HG03354 (cell line): ENCODE data around the gene DLG3.

Experiments used
- ATAC-seq: cut with Tn5 transposase; IDR thresholded peaks from one replicate; pipeline ENCODE4 v1.9.1; 2021; ENCODE audit warnings: mild to moderate bottlenecking; ENCODE audit not compliant: unreplicated experiment, poor library complexity, severe bottlenecking

DLG3 gene

GRCh38 chrX:70470850-70471289 lies 26.2 kb downstream of the DLG3 start:
- peak; percentile 83 for ATAC-seq

DNA sequence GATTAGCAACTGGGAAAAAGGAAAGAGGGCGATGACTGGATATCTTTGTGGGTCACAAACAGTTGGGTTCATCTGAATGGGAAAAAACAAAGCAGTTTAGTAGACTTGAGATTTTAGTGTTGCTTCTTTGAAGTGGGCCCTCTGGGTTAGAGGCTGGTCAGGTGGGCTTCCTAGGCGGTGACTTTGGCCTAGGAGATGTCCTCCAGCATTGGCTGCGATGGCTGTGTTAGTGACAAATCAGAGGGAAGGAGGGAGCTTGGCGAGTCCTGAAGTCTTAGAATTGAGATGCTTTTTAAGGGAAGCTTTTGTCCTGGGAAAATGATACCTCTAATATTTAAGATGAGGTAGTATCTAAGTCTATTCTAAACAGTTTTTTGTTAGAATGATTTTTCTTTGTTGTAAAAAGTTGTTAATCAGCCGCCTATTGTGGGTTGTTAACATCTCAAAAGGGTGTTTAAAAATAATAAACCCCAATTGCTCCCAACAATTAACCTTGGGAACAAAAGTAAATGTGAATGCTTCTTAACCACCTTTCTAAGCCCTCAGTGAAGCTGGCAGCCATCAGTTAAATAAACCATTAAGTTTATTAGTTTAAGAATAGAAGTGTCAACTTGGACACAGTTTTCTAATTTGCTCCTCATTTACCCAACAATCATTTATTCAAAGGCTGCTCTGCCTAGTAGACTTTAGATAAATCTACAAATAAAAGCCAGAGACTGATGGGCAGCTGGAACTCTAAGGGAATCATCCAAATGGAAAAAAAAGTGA lies 31.7 kb downstream of the DLG3 start:
- no peak for ATAC-seq

DNA sequence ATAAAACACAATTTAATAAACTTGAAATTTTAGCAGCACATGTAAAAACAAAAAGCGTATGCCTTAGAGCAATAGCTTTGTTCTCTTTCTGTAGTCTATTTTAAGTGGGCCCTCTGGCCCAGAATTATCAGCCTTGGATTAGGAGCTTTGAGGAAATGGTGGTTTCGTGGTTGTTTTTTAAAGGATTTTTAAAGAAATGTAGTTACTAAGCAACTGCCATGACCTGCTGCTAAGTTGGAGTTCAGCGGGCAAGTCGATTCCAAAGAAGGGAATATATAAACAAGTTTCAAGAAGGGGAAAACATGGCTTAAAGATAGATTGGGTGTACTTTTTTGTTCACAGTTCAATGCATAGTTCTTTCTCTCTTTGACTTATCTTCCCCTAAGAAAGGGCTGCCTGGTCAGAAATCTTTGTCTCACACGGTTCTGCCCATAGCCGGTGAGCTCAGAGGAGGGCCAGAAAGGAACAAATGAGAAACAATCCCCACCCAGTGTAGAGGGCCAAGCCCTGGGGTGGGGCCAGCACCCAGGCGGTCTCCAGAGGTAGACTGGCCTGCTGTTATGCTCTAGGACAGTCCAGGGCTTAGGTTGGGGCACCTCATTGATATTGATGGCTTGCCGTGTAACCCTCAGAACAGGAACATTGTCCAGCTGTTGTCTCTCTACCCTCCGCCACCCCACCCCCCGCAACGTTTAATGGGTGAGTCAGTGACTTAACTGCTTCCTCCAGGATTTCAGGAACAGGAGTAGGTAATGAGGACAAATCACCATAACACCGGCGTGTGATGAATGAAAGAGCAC lies 32.5 kb downstream of the DLG3 start:
- ATAC-seq = no peak

GRCh38 chrX:70477734-70478075 lies 33.1 kb downstream of the DLG3 start:
- ATAC-seq = no peak

GRCh38 chrX:70478526-70479245 lies 34.1 kb downstream of the DLG3 start:
- no peak for ATAC-seq

DNA sequence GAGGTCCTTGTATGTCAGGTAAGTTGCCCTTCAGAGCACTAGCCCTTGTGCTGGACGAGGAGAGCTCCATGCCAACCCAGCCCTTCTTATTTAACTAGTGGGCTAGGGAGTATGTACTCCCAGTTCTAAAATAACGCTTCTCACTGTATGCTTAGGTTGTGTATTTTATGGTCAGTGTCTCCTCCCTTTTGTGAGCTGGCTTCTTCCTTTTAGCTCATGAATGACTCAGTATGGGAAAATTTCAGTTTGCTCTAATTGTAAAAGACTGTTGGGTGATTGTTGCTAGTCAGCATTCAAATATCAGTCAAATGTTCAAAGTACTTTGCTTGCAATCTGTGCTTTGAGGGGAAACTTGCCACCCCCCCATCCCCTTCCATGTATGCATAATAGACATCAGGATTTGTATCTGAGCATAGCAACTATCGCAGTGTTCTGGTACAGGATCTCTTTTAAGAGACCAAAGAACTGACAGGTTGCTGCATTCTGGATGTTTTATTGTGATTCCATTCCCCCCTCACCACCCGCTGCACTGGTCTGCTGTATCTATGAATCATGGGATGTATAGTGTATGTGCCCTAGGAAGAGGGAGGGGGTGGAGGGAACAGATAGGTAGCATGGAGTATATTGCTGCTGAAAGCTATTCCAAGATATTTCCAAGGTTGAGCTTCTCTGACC lies 34.7 kb downstream of the DLG3 start:
- ATAC-seq = no peak

DNA sequence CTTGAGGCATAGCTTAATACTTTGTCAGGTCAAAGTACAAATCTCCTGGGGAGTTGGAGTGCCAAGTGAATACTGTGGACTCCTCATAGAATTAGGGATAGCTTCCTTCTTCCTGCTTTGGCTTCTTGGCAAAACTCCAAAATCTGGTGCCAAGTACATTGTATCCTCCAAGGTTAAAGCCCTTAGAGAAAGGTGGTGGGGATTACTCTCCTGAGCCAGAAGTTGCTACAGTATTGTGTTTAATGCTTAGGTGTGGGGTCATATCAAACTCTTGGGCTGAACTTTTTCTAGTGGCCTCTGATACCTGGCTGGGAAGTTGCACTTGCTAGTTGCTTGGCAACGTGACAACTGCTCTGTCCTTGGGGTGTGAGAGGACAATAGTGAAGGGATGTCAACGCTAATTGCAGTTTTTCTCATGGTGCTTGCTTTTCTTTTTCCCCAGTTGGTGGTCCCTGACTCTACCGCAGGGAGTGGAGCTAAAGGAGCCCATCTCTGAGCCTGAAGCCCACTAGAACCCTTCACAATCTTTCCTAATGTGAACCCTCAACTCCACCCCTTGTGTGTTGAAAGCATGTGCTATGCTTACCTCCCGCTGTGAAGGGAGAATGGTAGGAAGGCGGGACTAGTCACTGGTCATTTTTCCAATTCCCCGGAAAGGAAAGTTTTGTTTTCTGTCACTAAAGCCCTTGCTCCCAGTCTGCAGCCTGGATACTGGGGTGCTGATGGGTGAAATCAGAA lies 35.5 kb downstream of the DLG3 start:
- ATAC-seq = no peak

GRCh38 chrX:70480660-70481018 lies 36.0 kb downstream of the DLG3 start:
- no peak for ATAC-seq

DNA sequence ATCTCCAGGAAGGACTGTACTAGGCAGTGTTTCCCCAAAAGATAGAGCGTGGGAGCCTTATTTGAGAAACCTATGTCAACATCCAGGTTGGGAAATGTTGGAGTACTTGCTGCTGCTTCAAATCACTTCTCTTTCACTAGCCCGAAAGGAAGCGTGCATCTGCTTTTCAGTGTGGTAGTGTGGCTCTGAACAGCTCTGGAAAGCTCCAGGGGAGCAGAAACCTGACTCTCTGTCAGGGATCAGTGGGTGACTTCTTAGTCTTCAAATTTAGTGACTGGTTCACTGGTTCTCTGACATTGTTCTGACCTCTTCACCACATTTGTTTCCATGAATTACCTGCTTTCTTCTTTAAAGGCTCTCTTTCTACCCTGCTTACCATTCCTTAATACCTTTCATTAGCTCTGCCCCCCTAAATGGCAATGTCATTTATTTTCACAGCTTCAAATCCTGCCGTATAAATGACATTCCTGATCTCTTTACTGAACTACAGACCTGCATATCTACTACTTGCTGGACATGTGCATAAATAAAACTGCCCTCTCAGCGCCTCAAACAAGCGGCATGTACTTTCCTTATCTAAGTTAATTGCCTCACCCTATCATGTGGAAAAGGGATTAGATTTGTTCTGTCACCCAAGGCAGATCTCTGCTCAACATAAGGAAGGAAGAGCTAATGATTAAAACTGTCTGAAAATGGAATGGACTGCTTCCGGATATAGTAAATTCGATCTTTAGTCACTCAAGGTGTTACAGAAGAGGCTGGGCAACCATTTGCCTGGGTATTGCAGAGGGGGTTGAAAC lies 37.0 kb downstream of the DLG3 start:
- ATAC-seq = no peak

DNA sequence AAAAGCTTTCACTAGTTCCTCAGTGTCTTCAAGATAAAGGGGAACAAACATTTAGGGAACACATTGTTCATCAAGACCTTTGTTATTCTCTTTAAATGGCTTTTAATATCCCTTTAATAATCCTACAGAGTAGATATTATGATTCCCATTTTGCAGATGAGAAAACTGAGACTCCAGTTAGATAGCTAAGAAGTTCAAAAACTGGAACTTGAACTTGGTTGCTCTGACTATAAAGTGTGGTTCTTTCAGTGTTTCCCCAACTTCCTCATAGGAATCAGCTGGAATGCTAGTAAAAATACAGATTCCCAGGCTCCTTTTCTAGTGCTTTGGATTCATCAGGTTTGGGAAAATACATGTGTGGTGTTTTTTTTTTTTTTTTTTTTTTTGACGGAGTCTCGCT lies 37.7 kb downstream of the DLG3 start:
- ATAC-seq = no peak

DNA sequence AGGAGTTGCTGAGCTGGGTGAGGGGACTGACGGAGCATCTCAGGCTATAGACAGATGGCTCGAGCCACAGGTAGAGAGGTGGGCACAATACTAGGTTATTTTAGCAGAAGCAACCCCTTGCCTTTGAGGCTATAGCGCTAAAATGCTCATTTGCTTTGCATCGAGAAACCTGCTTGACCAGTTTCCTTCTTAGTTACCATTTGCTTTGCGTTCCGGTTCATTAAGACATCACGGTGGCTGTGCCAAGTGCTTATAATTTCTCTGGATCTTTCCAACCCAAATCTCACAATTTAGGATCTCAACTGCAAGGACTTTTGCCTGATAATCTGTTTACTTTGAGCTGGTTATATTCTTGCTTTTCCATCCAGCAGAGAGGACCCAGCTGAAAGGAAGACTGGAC lies 40.8 kb downstream of the DLG3 start:
- no peak for ATAC-seq

DNA sequence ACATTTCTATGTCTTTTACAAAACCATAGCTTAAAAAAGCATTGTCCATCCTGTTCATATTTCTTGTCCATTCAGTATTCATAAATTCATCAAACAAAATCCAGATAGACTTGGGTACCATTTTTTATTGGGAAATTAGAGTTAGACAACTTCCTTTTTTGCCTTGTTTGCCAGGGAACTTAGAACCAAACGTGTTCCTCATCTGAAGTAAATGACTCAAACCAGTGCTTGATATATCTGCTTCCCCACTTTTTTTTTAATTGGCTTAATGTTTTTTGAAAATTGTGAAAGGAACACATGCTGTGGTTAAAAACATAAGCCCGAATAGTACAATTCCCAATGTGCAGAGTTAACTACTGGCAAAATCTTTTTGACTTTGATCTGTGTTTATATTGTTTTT lies 44.2 kb downstream of the DLG3 start:
- ATAC-seq = no peak

GRCh38 chrX:70494441-70494840 lies 49.8 kb downstream of the DLG3 start:
- no peak for ATAC-seq

DNA sequence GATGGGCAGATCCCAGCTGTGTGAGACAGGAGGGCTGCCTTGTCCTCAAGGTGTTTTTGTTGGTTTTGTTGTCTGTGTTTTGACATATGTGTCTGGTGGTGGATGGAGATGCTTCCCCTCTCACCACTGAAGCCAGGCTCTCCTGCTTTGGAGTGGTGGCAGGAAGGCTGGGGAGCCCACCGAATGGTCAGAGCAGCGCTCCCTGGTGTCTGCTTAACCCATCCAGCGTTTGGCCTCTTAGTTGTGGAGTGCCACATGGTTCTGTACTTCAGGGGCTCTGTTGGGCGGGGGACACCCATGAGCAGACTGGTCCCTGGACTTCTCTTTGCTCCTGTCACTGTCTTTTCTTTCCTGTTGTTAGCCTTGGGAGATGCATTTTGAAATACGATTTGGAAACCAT lies 51.9 kb downstream of the DLG3 start:
- no peak for ATAC-seq

- ATAC-seq = no peak
Measured at GRCh38 chrX:70497026-70497425, 52.4 kb downstream of the DLG3 start.

DNA sequence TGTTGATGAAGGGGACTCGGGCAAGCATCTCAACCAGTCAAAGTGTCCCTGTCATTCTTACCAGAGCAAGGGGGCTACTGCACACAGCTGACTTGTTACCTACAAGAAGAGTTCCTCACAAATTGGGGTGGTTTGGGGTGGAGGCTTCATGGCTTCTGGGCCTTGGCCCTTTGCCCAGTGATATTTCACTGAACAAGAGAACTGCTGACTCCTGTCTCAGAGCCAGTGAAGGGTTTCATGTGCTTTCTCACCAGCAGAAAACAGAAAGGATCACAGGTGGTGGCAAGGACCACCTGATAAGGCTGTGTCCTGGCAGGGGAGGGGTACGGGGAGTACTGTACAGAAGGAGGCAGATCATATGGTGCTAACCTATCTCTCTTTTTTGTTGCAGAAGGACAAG lies 53.5 kb downstream of the DLG3 start:
- no peak for ATAC-seq

DNA sequence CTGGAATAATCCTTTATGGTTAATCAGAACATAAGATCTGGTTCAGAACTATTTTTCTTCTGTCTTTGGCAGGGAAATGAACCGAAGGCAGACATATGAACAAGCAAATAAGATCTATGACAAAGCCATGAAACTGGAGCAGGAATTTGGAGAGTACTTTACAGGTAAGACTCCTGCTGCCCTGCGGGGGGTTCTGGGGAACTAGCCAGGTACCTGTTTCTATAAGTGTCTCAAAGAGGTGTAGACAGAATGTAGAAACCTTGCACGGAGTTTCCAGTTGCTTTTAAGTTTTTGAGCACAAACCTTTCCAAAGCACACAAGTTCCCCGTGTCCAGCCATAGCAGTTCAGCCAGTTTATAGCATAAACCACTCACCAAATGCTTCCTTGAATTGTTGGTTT lies 56.2 kb downstream of the DLG3 start:
- no peak for ATAC-seq

GRCh38 chrX:70504772-70505450 lies 60.3 kb downstream of the DLG3 start:
- ATAC-seq = no peak
